ENCODE data around the gene CD80. TPM values are rescaled to one million over a fixed set of nuclear protein-coding genes. Genes with fewer than 3 reads are reported as not detected.

CD80 gene
- total and polyA plus RNA-seq, 9 of the 15 experiments (the other 6 are each of a cell fraction or from before 2014, with no cell fraction given) = 3.0 to 8.2 (median 5.7) TPM

GRCh38 chr3:119508172-119508845 is 51.1 kb downstream of the CD80 start (continued):
- TF ChIP-seq, protein P1, sequence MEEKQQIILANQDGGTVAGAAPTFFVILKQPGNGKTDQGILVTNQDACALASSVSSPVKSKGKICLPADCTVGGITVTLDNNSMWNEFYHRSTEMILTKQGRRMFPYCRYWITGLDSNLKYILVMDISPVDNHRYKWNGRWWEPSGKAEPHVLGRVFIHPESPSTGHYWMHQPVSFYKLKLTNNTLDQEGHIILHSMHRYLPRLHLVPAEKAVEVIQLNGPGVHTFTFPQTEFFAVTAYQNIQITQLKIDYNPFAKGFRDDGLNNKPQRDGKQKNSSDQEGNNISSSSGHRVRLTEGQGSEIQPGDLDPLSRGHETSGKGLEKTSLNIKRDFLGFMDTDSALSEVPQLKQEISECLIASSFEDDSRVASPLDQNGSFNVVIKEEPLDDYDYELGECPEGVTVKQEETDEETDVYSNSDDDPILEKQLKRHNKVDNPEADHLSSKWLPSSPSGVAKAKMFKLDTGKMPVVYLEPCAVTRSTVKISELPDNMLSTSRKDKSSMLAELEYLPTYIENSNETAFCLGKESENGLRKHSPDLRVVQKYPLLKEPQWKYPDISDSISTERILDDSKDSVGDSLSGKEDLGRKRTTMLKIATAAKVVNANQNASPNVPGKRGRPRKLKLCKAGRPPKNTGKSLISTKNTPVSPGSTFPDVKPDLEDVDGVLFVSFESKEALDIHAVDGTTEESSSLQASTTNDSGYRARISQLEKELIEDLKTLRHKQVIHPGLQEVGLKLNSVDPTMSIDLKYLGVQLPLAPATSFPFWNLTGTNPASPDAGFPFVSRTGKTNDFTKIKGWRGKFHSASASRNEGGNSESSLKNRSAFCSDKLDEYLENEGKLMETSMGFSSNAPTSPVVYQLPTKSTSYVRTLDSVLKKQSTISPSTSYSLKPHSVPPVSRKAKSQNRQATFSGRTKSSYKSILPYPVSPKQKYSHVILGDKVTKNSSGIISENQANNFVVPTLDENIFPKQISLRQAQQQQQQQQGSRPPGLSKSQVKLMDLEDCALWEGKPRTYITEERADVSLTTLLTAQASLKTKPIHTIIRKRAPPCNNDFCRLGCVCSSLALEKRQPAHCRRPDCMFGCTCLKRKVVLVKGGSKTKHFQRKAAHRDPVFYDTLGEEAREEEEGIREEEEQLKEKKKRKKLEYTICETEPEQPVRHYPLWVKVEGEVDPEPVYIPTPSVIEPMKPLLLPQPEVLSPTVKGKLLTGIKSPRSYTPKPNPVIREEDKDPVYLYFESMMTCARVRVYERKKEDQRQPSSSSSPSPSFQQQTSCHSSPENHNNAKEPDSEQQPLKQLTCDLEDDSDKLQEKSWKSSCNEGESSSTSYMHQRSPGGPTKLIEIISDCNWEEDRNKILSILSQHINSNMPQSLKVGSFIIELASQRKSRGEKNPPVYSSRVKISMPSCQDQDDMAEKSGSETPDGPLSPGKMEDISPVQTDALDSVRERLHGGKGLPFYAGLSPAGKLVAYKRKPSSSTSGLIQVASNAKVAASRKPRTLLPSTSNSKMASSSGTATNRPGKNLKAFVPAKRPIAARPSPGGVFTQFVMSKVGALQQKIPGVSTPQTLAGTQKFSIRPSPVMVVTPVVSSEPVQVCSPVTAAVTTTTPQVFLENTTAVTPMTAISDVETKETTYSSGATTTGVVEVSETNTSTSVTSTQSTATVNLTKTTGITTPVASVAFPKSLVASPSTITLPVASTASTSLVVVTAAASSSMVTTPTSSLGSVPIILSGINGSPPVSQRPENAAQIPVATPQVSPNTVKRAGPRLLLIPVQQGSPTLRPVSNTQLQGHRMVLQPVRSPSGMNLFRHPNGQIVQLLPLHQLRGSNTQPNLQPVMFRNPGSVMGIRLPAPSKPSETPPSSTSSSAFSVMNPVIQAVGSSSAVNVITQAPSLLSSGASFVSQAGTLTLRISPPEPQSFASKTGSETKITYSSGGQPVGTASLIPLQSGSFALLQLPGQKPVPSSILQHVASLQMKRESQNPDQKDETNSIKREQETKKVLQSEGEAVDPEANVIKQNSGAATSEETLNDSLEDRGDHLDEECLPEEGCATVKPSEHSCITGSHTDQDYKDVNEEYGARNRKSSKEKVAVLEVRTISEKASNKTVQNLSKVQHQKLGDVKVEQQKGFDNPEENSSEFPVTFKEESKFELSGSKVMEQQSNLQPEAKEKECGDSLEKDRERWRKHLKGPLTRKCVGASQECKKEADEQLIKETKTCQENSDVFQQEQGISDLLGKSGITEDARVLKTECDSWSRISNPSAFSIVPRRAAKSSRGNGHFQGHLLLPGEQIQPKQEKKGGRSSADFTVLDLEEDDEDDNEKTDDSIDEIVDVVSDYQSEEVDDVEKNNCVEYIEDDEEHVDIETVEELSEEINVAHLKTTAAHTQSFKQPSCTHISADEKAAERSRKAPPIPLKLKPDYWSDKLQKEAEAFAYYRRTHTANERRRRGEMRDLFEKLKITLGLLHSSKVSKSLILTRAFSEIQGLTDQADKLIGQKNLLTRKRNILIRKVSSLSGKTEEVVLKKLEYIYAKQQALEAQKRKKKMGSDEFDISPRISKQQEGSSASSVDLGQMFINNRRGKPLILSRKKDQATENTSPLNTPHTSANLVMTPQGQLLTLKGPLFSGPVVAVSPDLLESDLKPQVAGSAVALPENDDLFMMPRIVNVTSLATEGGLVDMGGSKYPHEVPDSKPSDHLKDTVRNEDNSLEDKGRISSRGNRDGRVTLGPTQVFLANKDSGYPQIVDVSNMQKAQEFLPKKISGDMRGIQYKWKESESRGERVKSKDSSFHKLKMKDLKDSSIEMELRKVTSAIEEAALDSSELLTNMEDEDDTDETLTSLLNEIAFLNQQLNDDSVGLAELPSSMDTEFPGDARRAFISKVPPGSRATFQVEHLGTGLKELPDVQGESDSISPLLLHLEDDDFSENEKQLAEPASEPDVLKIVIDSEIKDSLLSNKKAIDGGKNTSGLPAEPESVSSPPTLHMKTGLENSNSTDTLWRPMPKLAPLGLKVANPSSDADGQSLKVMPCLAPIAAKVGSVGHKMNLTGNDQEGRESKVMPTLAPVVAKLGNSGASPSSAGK (IDR thresholded peaks at IDR 0.05) = peak; percentile 27; the same call in 1 of the 2 replicates
- TF ChIP-seq NCOR1 (IDR thresholded peaks at IDR 0.05) (peak; percentile 26; the same call in 1 of the 2 replicates), GABPA (tag; conservative IDR thresholded peaks at IDR 0.05; ENCODE audit: low read depth) (peak; percentile 29; the same call in 1 of the 2 replicates), POLR2G (IDR thresholded peaks at IDR 0.05; ENCODE audit: low read depth, low read length) (no peak), ZNF785 (CRISPR knock-in tag; IDR thresholded peaks at IDR 0.05) (no peak), NONO (IDR thresholded peaks at IDR 0.05; ENCODE audit: low read depth in 2 of 2, low read length in 1 of 2) (no peak), NCOA1 (IDR thresholded peaks at IDR 0.05; ENCODE audit: low read depth) (0 out of 2 replicates have a peak, but pooled peaks have one; percentile 20), FOXO4 (CRISPR knock-in tag; IDR thresholded peaks at IDR 0.05) (no peak), ELF2 (CRISPR knock-in tag; IDR thresholded peaks at IDR 0.05) (no peak), ZC3H11A (IDR thresholded peaks at IDR 0.05; ENCODE audit: low read depth, low read length) (no peak), ESRRA (IDR thresholded peaks at IDR 0.05; ENCODE audit: borderline replicate concordance, low read depth) (peak; percentile 31; the same call in 1 of the 2 replicates), ARID1B (IDR thresholded peaks at IDR 0.05) (peak; percentile 52), NR2C1 (IDR thresholded peaks at IDR 0.05) (no peak), NR2C1 (tag; IDR thresholded peaks at IDR 0.05) (0 out of 2 replicates have a peak, but pooled peaks have one; percentile 8)
- TF ChIP-seq, protein P2, sequence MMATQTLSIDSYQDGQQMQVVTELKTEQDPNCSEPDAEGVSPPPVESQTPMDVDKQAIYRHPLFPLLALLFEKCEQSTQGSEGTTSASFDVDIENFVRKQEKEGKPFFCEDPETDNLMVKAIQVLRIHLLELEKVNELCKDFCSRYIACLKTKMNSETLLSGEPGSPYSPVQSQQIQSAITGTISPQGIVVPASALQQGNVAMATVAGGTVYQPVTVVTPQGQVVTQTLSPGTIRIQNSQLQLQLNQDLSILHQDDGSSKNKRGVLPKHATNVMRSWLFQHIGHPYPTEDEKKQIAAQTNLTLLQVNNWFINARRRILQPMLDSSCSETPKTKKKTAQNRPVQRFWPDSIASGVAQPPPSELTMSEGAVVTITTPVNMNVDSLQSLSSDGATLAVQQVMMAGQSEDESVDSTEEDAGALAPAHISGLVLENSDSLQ (IDR thresholded peaks at IDR 0.05) = peak; percentile 91

All from K562 (cell line).